Trophoblast cell (in vitro differentiated cells and primary cell): ENCODE data around the gene TBC1D9.
A peak's percentile ranks its signal among the peaks of the same experiment; 100 is the strongest.

Experiments
- DNase-seq, 2 donors: peaks; one replicate each; pipeline ENCODE4 v3.0.0-alpha.2; 2016
- H2AFZ ChIP-seq: 2 replicates; pipeline ENCODE4 v1.6.1; 2013; ENCODE audit warnings: low read length, moderate library complexity, mild to moderate bottlenecking; ENCODE audit not compliant: insufficient read depth, poor library complexity
- H2AK5ac ChIP-seq: 2 replicates; pipeline ENCODE4 v1.6.1; 2013; ENCODE audit warnings: mild to moderate bottlenecking, low read length
- H2BK120ac ChIP-seq: 2 replicates; pipeline ENCODE4 v1.6.1; 2013; ENCODE audit warnings: low read length, mild to moderate bottlenecking, moderate library complexity; ENCODE audit not compliant: insufficient read depth, poor library complexity
- H2BK12ac ChIP-seq: 2 replicates; pipeline ENCODE4 v1.6.1; 2013; ENCODE audit warnings: mild to moderate bottlenecking, low read length, moderate library complexity
- H2BK5ac ChIP-seq: 2 replicates; pipeline ENCODE4 v1.6.1; 2013; ENCODE audit warnings: low read length, low read depth, moderate library complexity, mild to moderate bottlenecking; ENCODE audit not compliant: poor library complexity
- H3K14ac ChIP-seq: 2 replicates; pipeline ENCODE4 v1.6.1; 2013; ENCODE audit warnings: mild to moderate bottlenecking, low read length
- H3K18ac ChIP-seq: 2 replicates; pipeline ENCODE4 v1.6.1; 2013; ENCODE audit warnings: mild to moderate bottlenecking, low read length
- H3K23ac ChIP-seq: 2 replicates; pipeline ENCODE4 v1.6.1; 2013; ENCODE audit warnings: low read length
- H3K27ac ChIP-seq: 2 replicates; pipeline ENCODE4 v1.5.1; 2013; ENCODE audit warnings: low read depth, mild to moderate bottlenecking, inconsistent platforms, low read length, moderate library complexity
- H3K27me3 ChIP-seq: 2 replicates; pipeline ENCODE4 v1.6.1; 2013; ENCODE audit warnings: inconsistent platforms, mild to moderate bottlenecking, low read length, moderate library complexity; ENCODE audit not compliant: insufficient read depth
- H3K36me3 ChIP-seq, 2 experiments: 1 replicate in 1 of 2; 2 replicates in 1 of 2; pipeline ENCODE4 v1.6.1; 2013; ENCODE audit warnings: low read length in 2 of 2, mild to moderate bottlenecking in 2 of 2, moderate library complexity in 1 of 2; ENCODE audit not compliant: insufficient read depth in 2 of 2, control insufficient read depth in 1 of 2
- H3K4ac ChIP-seq: 2 replicates; pipeline ENCODE4 v1.6.1; 2013; ENCODE audit warnings: low read depth, mild to moderate bottlenecking, low read length, moderate library complexity
- H3K4me1 ChIP-seq, 2 experiments: 1 replicate in 1 of 2; 2 replicates in 1 of 2; pipeline ENCODE4 v1.6.1; 2013; ENCODE audit warnings: low read length in 2 of 2, mild to moderate bottlenecking in 2 of 2, moderate library complexity in 1 of 2; ENCODE audit not compliant: insufficient read depth in 2 of 2, control insufficient read depth in 1 of 2
- H3K4me2 ChIP-seq: 2 replicates; pipeline ENCODE4 v1.6.1; 2013; ENCODE audit warnings: inconsistent platforms, mild to moderate bottlenecking, low read length, moderate library complexity
- H3K4me3 ChIP-seq: 2 replicates; pipeline ENCODE4 v1.5.1; 2013; ENCODE audit warnings: mild to moderate bottlenecking, low read depth, low read length, inconsistent platforms
- H3K79me1 ChIP-seq: one replicate; pipeline ENCODE4 v1.6.1; 2013; ENCODE audit warnings: low read length
- H3K79me2 ChIP-seq: 2 replicates; pipeline ENCODE4 v1.6.1; 2013; ENCODE audit warnings: low read length, mild to moderate bottlenecking; ENCODE audit not compliant: control insufficient read depth, insufficient read depth, poor library complexity
- H3K9ac ChIP-seq: 2 replicates; pipeline ENCODE4 v1.6.1; 2013; ENCODE audit warnings: mild to moderate bottlenecking, low read length
- H3K9me3 ChIP-seq: 2 replicates; pipeline ENCODE4 v1.6.1; 2013; ENCODE audit warnings: low read depth, mild to moderate bottlenecking, control low read depth, inconsistent platforms, low read length; ENCODE audit not compliant: insufficient read depth
- H4K12ac ChIP-seq: 2 replicates; pipeline ENCODE4 v1.6.1; 2013; ENCODE audit warnings: low read depth, mild to moderate bottlenecking, low read length, moderate library complexity
- H4K8ac ChIP-seq: 2 replicates; pipeline ENCODE4 v1.6.1; 2013; ENCODE audit warnings: low read depth, mild to moderate bottlenecking, low read length, moderate library complexity
- H4K91ac ChIP-seq: one replicate; pipeline ENCODE4 v1.6.1; 2013; ENCODE audit warnings: low read depth, mild to moderate bottlenecking, low read length, moderate library complexity
- WGBS: extraction: QIAGEN DNeasy Blood & Tissue Kit; methylation state at CpG from one replicate; pipeline ENCODE4 v1.1.7; 2013; ENCODE audit warnings: missing lambda C conversion rate; ENCODE audit not compliant: insufficient read length, insufficient coverage; ENCODE audit errors: extremely low coverage; 5-methylcytosine and 5-hydroxymethylcytosine counted together

Gene TBC1D9

GRCh38 chr4:140754918-140755773, 1.0 kb downstream of the TBC1D9 start:
- Histone ChIP-seq H3K9me3 (no peaks in the 10 kb centered on the region), H3K4ac (peak overlapping the region; percentile 99), H3K14ac (peak overlapping the region; percentile 79), H3K4me2 (peak overlapping the region; percentile 88), H2BK12ac (peak overlapping the region; percentile 97), H2AK5ac (peak overlapping the region; percentile 100), H4K8ac (peak overlapping the region; percentile 96), H4K12ac (peak overlapping the region; percentile 99), H3K4me3 (peak overlapping the region; percentile 100), H3K36me3 (peaks cover 3% of the 10 kb centered on the region in 2 experiments), H4K91ac (peak overlapping the region; percentile 96), H3K4me1 (peaks cover 3 to 7% of the 10 kb centered on the region in 2 experiments), H2AFZ (peak overlapping the region; percentile 98), H3K79me1 (peaks cover 17% of the 10 kb centered on the region), H2BK120ac (peak overlapping the region; percentile 75), H3K79me2 (peaks cover 15% of the 10 kb centered on the region), H3K18ac (peak overlapping the region; percentile 100), H3K9ac (peak overlapping the region; percentile 99), H3K27me3 (no peaks in the 10 kb centered on the region), H3K23ac (no peak overlapping the region), H3K27ac (peak overlapping the region; percentile 94), H2BK5ac (peak overlapping the region; percentile 98)
- no peak for DNase-seq
- no CpG with 5 or more reads among the region's 8 CpGs for WGBS

GRCh38 chr4:140753329-140753728, 2.9 kb downstream of the TBC1D9 start:
- no peak for DNase-seq
- no peak overlapping the region for H3K9ac ChIP-seq
- no peak overlapping the region for H2AK5ac ChIP-seq
- H3K18ac ChIP-seq: peak overlapping the region; percentile 46
- H4K91ac ChIP-seq: no peak overlapping the region
- peak overlapping the region; percentile 32 for H3K14ac ChIP-seq
- H3K79me2 ChIP-seq: peaks cover 15% of the 10 kb centered on the region
- H2BK12ac ChIP-seq: no peak overlapping the region
- peaks cover 17% of the 10 kb centered on the region for H3K79me1 ChIP-seq
- peaks cover 3% of the 10 kb centered on the region in 2 experiments for H3K36me3 ChIP-seq
- peaks cover 3 to 7% of the 10 kb centered on the region in 2 experiments for H3K4me1 ChIP-seq
- WGBS: no CpG with 5 or more reads among the region's 2 CpGs
- H3K9me3 ChIP-seq: no peaks in the 10 kb centered on the region
- H2BK120ac ChIP-seq: no peak overlapping the region
- no peak overlapping the region for H3K23ac ChIP-seq
- H3K27me3 ChIP-seq: no peaks in the 10 kb centered on the region
- H3K4me3 ChIP-seq: no peak overlapping the region
- H4K12ac ChIP-seq: no peak overlapping the region
- H2BK5ac ChIP-seq: peak overlapping the region; percentile 3
- no peak overlapping the region for H2AFZ ChIP-seq
- H3K4me2 ChIP-seq: no peak overlapping the region
- H3K27ac ChIP-seq: no peak overlapping the region
- H4K8ac ChIP-seq: peak overlapping the region; percentile 65
- peak overlapping the region; percentile 71 for H3K4ac ChIP-seq

GRCh38 chr4:140752291-140753068, 3.7 kb downstream of the TBC1D9 start:
- no peak overlapping the region for H3K18ac ChIP-seq
- no peak overlapping the region for H3K4me2 ChIP-seq
- H3K27me3 ChIP-seq: no peaks in the 10 kb centered on the region
- H3K79me1 ChIP-seq: peaks cover 16% of the 10 kb centered on the region
- DNase-seq: no peak
- no peak overlapping the region for H2BK120ac ChIP-seq
- H3K4me1 ChIP-seq: peaks cover 3 to 5% of the 10 kb centered on the region in 2 experiments
- H2AK5ac ChIP-seq: no peak overlapping the region
- H3K79me2 ChIP-seq: peaks cover 15% of the 10 kb centered on the region
- no peaks in the 10 kb centered on the region for H3K9me3 ChIP-seq
- no peak overlapping the region for H4K8ac ChIP-seq
- no peak overlapping the region for H2BK12ac ChIP-seq
- no peak overlapping the region for H2BK5ac ChIP-seq
- no peak overlapping the region for H3K14ac ChIP-seq
- no peak overlapping the region for H3K4ac ChIP-seq
- H3K23ac ChIP-seq: no peak overlapping the region
- H2AFZ ChIP-seq: no peak overlapping the region
- no peak overlapping the region for H3K27ac ChIP-seq
- H3K9ac ChIP-seq: no peak overlapping the region
- H3K4me3 ChIP-seq: no peak overlapping the region
- no peak overlapping the region for H4K91ac ChIP-seq
- peaks cover 3% of the 10 kb centered on the region in 2 experiments for H3K36me3 ChIP-seq
- no peak overlapping the region for H4K12ac ChIP-seq

GRCh38 chr4:140750470-140750869, 5.7 kb downstream of the TBC1D9 start:
- no peak overlapping the region for H3K14ac ChIP-seq
- no peak overlapping the region for H3K18ac ChIP-seq
- no peak overlapping the region for H3K27ac ChIP-seq
- H2BK5ac ChIP-seq: no peak overlapping the region
- H3K23ac ChIP-seq: no peak overlapping the region
- no peaks in the 10 kb centered on the region for H3K27me3 ChIP-seq
- H2AFZ ChIP-seq: no peak overlapping the region
- H3K79me2 ChIP-seq: peaks cover 6% of the 10 kb centered on the region
- H3K4me3 ChIP-seq: no peak overlapping the region
- H3K4ac ChIP-seq: no peak overlapping the region
- no peak overlapping the region for H4K8ac ChIP-seq
- H3K9ac ChIP-seq: no peak overlapping the region
- no peak for DNase-seq
- no peak overlapping the region for H4K12ac ChIP-seq
- peaks cover 3 to 4% of the 10 kb centered on the region in 2 experiments for H3K4me1 ChIP-seq
- H2BK12ac ChIP-seq: no peak overlapping the region
- H4K91ac ChIP-seq: no peak overlapping the region
- H3K9me3 ChIP-seq: no peaks in the 10 kb centered on the region
- peaks cover 3% of the 10 kb centered on the region in 2 experiments for H3K36me3 ChIP-seq
- H3K4me2 ChIP-seq: no peak overlapping the region
- H2AK5ac ChIP-seq: no peak overlapping the region
- WGBS: no CpG with 5 or more reads among the region's 2 CpGs
- H2BK120ac ChIP-seq: no peak overlapping the region
- peaks cover 3% of the 10 kb centered on the region for H3K79me1 ChIP-seq
